Measurements from ENCODE around the gene KIAA1671.

DNA sequence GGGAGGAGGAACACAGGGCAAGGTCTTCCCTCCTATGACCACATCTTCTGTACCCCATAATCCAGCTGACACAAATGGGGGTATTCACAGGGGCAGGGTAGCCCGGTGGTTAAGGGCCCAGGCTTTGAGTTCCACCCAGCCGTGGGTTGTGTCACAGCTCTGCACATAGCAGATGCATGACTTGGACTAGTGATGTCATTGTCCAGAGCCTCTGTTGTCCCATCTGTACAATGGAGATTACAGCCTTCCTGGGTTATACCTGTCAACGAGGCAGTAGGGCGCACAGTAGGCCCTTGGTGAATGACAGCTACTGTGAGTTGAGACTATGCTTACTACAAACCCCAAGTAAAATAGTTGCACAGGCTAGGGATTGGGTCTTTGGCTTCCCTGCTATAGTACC lies 147.9 kb downstream of the KIAA1671 start:
- TF ChIP-seq, protein P1, sequence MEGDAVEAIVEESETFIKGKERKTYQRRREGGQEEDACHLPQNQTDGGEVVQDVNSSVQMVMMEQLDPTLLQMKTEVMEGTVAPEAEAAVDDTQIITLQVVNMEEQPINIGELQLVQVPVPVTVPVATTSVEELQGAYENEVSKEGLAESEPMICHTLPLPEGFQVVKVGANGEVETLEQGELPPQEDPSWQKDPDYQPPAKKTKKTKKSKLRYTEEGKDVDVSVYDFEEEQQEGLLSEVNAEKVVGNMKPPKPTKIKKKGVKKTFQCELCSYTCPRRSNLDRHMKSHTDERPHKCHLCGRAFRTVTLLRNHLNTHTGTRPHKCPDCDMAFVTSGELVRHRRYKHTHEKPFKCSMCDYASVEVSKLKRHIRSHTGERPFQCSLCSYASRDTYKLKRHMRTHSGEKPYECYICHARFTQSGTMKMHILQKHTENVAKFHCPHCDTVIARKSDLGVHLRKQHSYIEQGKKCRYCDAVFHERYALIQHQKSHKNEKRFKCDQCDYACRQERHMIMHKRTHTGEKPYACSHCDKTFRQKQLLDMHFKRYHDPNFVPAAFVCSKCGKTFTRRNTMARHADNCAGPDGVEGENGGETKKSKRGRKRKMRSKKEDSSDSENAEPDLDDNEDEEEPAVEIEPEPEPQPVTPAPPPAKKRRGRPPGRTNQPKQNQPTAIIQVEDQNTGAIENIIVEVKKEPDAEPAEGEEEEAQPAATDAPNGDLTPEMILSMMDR (conservative IDR thresholded peaks at IDR 0.05; ENCODE audit: low read length) = no peak
- no peak for TF ChIP-seq EZH2phosphoT487 (IDR thresholded peaks at IDR 0.05; ENCODE audit: borderline replicate concordance)

Data from Loucy (cell line).